Hepatocyte (in vitro differentiated cells): ENCODE data around the gene CATSPERD. TPM values are rescaled to one million over a fixed set of nuclear protein-coding genes. Genes with fewer than 3 reads are reported as not detected.
A peak's percentile ranks its signal among the peaks of the same experiment; 100 is the strongest.

Experiments used
- DNase-seq: peaks from one replicate; pipeline ENCODE4 v3.0.0-alpha.2; 2016; ENCODE audit warnings: low spot score
- H2AFZ ChIP-seq: fragments of 200-600 bp; sonication (generic); 2 replicates; pipeline ENCODE4 v1.6.0; 2016; ENCODE audit warnings: antibody characterized with exemption, mild to moderate bottlenecking
- H3K27ac ChIP-seq: fragments of 200-600 bp; sonication (generic); 2 replicates; pipeline ENCODE4 v1.5.1; 2016; ENCODE audit warnings: mild to moderate bottlenecking
- H3K27me3 ChIP-seq: fragments of 200-600 bp; sonication (generic); 2 replicates; pipeline ENCODE4 v1.6.1; 2016
- H3K36me3 ChIP-seq: fragments of 200-600 bp; sonication (generic); replicated peaks from 2 replicates; pipeline ENCODE4 v1.5.1; 2016; ENCODE audit warnings: low read depth; ENCODE audit not compliant: insufficient read depth
- H3K4me1 ChIP-seq: fragments of 200-600 bp; sonication (generic); 2 replicates; pipeline ENCODE4 v1.5.1; 2016; ENCODE audit warnings: mild to moderate bottlenecking, moderate library complexity; ENCODE audit not compliant: insufficient read depth
- H3K4me2 ChIP-seq: fragments of 200-600 bp; sonication (generic); 2 replicates; pipeline ENCODE4 v1.6.0; 2016
- H3K4me3 ChIP-seq: fragments of 200-600 bp; sonication (generic); 2 replicates; pipeline ENCODE4 v1.5.1; 2016; ENCODE audit warnings: mild to moderate bottlenecking
- H3K79me2 ChIP-seq: fragments of 200-600 bp; sonication (generic); 2 replicates; pipeline ENCODE4 v1.6.0; 2017; ENCODE audit warnings: mild to moderate bottlenecking
- H3K9me2 ChIP-seq: fragments of 200-600 bp; sonication (generic); replicated peaks from 2 replicates; pipeline ENCODE4 v1.6.0; 2017; ENCODE audit warnings: mild to moderate bottlenecking; ENCODE audit not compliant: insufficient read depth
- H3K9me3 ChIP-seq: fragments of 200-600 bp; sonication (generic); 2 replicates; pipeline ENCODE4 v1.5.1; 2016; ENCODE audit warnings: low read depth, mild to moderate bottlenecking
- H4K20me1 ChIP-seq: fragments of 200-600 bp; sonication (generic); 2 replicates; pipeline ENCODE4 v1.6.0; 2016; ENCODE audit warnings: mild to moderate bottlenecking; ENCODE audit not compliant: insufficient read depth, poor library complexity, severe bottlenecking
- CTCF ChIP-seq: fragments of 200-600 bp; sonication (generic); IDR thresholded peaks from 2 replicates; pipeline ENCODE4 v1.5.1; 2016; ENCODE audit warnings: antibody characterized with exemption, mild to moderate bottlenecking; ENCODE audit not compliant: poor library complexity
- EZH2 ChIP-seq: fragments of 200-600 bp; sonication (generic); IDR thresholded peaks from 2 replicates; pipeline ENCODE4 v1.6.1; 2016; ENCODE audit warnings: antibody characterized with exemption, mild to moderate bottlenecking, borderline replicate concordance
- EZH2phosphoT487 ChIP-seq: fragments of 200-600 bp; sonication (generic); IDR thresholded peaks from one replicate; pipeline ENCODE4 v1.6.1; 2018; ENCODE audit warnings: antibody characterized with exemption, mild to moderate bottlenecking, low read depth, moderate library complexity; ENCODE audit not compliant: unreplicated experiment, severe bottlenecking
- WGBS: methylation state at CpG from one replicate; pipeline ENCODE4 v1.1.6; 2016; ENCODE audit warnings: low lambda C conversion rate; ENCODE audit errors: missing lambda C conversion rate; 5-methylcytosine and 5-hydroxymethylcytosine counted together
- polyA plus RNA-seq: library from polyadenylated mRNA; unstranded; fragments of >200 nt; fragmentation: Nextera tagmentation; extraction: Ambion mirVana; gene quantifications from 2 replicates; pipeline ENCODE4 v1.2.1, GENCODE V29; 2016
- total RNA-seq: library from RNA; depleted of rRNA; stranded (reverse); fragments of >200 nt; gene quantifications from 2 replicates; pipeline ENCODE4 v1.2.3, GENCODE V29; 2014

The CATSPERD gene
- total and polyA plus RNA-seq, 2 experiments from 2014 or later: not detected

GRCh38 chr19:5697022-5697889 is 23.2 kb upstream of the CATSPERD start:
- no peak overlapping the region for H3K4me3 ChIP-seq
- no peaks in the 10 kb centered on the region for H3K4me1 ChIP-seq
- H3K9me3 ChIP-seq: no peaks in the 10 kb centered on the region
- H4K20me1 ChIP-seq: peaks cover 43% of the 10 kb centered on the region
- no peaks in the 10 kb centered on the region for H3K27me3 ChIP-seq
- TF ChIP-seq EZH2 (no peak), EZH2phosphoT487 (no peak), CTCF (no peak)
- no peaks in the 10 kb centered on the region for H3K9me2 ChIP-seq
- H3K27ac ChIP-seq: no peak overlapping the region
- WGBS: 85% methylated on average over 18 of the region's 25 CpGs
- DNase-seq: peak; percentile 7
- no peaks in the 10 kb centered on the region for H3K36me3 ChIP-seq
- H3K4me2 ChIP-seq: no peak overlapping the region
- peaks cover 36% of the 10 kb centered on the region for H3K79me2 ChIP-seq
- no peak overlapping the region for H2AFZ ChIP-seq

- Histone ChIP-seq H3K4me3 (no peak overlapping the region), H3K27ac (no peak overlapping the region), H3K79me2 (peaks cover 28% of the 10 kb centered on the region), H3K27me3 (no peaks in the 10 kb centered on the region), H3K9me3 (no peaks in the 10 kb centered on the region), H3K4me2 (no peak overlapping the region), H4K20me1 (peaks cover 35% of the 10 kb centered on the region), H3K36me3 (no peaks in the 10 kb centered on the region), H2AFZ (no peak overlapping the region), H3K4me1 (no peaks in the 10 kb centered on the region), H3K9me2 (no peaks in the 10 kb centered on the region)
- TF ChIP-seq CTCF: no peak
- no peak for TF ChIP-seq EZH2phosphoT487
- TF ChIP-seq EZH2: no peak
- WGBS: 92% methylated on average over 29 of the region's 30 CpGs
- DNase-seq: peak; percentile 3
Measured at GRCh38 chr19:5697890-5698634, 22.4 kb upstream of the CATSPERD start.

GRCh38 chr19:5698635-5699422 is 21.6 kb upstream of the CATSPERD start:
- TF ChIP-seq EZH2phosphoT487: no peak
- no peak for TF ChIP-seq CTCF
- no peak for TF ChIP-seq EZH2
- Histone ChIP-seq H3K4me1 (no peaks in the 10 kb centered on the region), H3K9me2 (no peaks in the 10 kb centered on the region), H3K4me3 (no peak overlapping the region), H3K27ac (no peak overlapping the region), H3K36me3 (no peaks in the 10 kb centered on the region), H3K9me3 (no peaks in the 10 kb centered on the region), H3K27me3 (no peaks in the 10 kb centered on the region), H2AFZ (no peak overlapping the region), H3K79me2 (peaks cover 21% of the 10 kb centered on the region), H4K20me1 (peaks cover 28% of the 10 kb centered on the region), H3K4me2 (no peak overlapping the region)
- DNase-seq: peak; percentile 3
- 97% methylated on average over 38 of the region's 38 CpGs for WGBS
